HepG2 (cell line): ENCODE data around the gene MXRA7. TPM values are rescaled to one million over a fixed set of nuclear protein-coding genes. Genes with fewer than 3 reads are reported as not detected.
A peak's percentile ranks its signal among the peaks of the same experiment; 100 is the strongest.

Experiments
- ATRX ChIP-seq: sonication (generic); formaldehyde crosslinking; IDR thresholded peaks from 2 replicates; pipeline ENCODE4 v1.4.0; 2020; ENCODE audit warnings: missing genetic modification reagents, borderline replicate concordance
- CEBPB ChIP-seq: IDR thresholded peaks from 2 replicates; pipeline ENCODE4 v1.6.1; 2011; ENCODE audit warnings: low read depth, low read length, improper control_type of control experiment, borderline replicate concordance
- ETV6 ChIP-seq: sonication (generic); formaldehyde crosslinking; conservative IDR thresholded peaks from 2 replicates; pipeline ENCODE4 v1.4.0; 2020; ENCODE audit warnings: missing genetic modification reagents
- FOXJ3 ChIP-seq: sonication (generic); formaldehyde crosslinking; IDR thresholded peaks from 2 replicates; pipeline ENCODE4 v1.4.0; 2020; ENCODE audit warnings: missing genetic modification reagents, mild to moderate bottlenecking, borderline replicate concordance
- GPN1 ChIP-seq: sonication (generic); formaldehyde crosslinking; IDR thresholded peaks from 2 replicates; pipeline ENCODE4 v1.5.1; 2020; ENCODE audit warnings: missing genetic modification reagents, borderline replicate concordance
- KAT8 ChIP-seq: IDR thresholded peaks from 2 replicates; pipeline ENCODE4 v1.6.1; 2016; ENCODE audit warnings: missing genetic modification reagents, missing compliant biosample characterization
- POLR2A ChIP-seq, 2 experiments: IDR thresholded peaks; 2 replicates each; pipeline ENCODE4 v1.6.1; 2011; ENCODE audit warnings: low read depth in 2 of 2, low read length in 2 of 2, mild to moderate bottlenecking in 1 of 2, moderate library complexity in 1 of 2; ENCODE audit not compliant: insufficient read depth in 1 of 2
- SPEN ChIP-seq: sonication (generic); formaldehyde crosslinking; IDR thresholded peaks from 2 replicates; pipeline ENCODE4 v1.5.1; 2020; ENCODE audit warnings: low read depth, mild to moderate bottlenecking, missing genetic modification reagents
- TBX3 ChIP-seq: fragments of 450-650 bp; IDR thresholded peaks from 2 replicates; pipeline ENCODE4 v1.6.1; 2017; ENCODE audit warnings: antibody characterized with exemption, mild to moderate bottlenecking, inconsistent platforms, borderline replicate concordance
- ZBTB7A ChIP-seq: sonication (generic); formaldehyde crosslinking; IDR thresholded peaks from 2 replicates; pipeline ENCODE4 v1.8.0; 2022; ENCODE audit warnings: mild to moderate bottlenecking, missing genetic modification reagents
- ZNF652 ChIP-seq: IDR thresholded peaks from 2 replicates; pipeline ENCODE4 v1.6.1; 2016; ENCODE audit warnings: low read depth, borderline replicate concordance
- ZNF674 ChIP-seq: sonication (generic); formaldehyde crosslinking; IDR thresholded peaks from 2 replicates; pipeline ENCODE4 v1.5.0; 2020; ENCODE audit warnings: low read depth, mild to moderate bottlenecking, missing genetic modification reagents
- polyA plus RNA-seq, 8 experiments: library from polyadenylated mRNA; depleted of rRNA in 3 of 8; stranded (reverse) in 7 of 8; unstranded in 1 of 8; fragments of >200 nt; fragmentation: Illumina TruSeq in 4 of 8; extraction: Trizol in 4 of 8; gene quantifications; 2 replicates each; pipeline versions ENCODE4 v1.2.1 to v1.2.3, GENCODE V29; 2011 to 2016; ENCODE audit warnings: low read depth in 4 of 8, missing spikeins in 1 of 8, mixed read lengths in 1 of 8; ENCODE audit not compliant: insufficient read depth in 1 of 8
- total RNA-seq, 5 experiments: library from RNA; depleted of rRNA; stranded (reverse); fragments of >200 nt; fragmentation: Illumina TruSeq; extraction: Trizol; gene quantifications; 2 replicates each; pipeline ENCODE4 v1.2.3, GENCODE V29; 2016; ENCODE audit warnings: low read depth in 1 of 5
- TF ChIP-seq, protein P1 (sequence below): IDR thresholded peaks from 2 replicates; pipeline ENCODE4 v1.4.0; 2020; ENCODE audit warnings: mild to moderate bottlenecking, missing genetic modification reagents
- TF ChIP-seq, protein P2 (sequence below): sonication (generic); formaldehyde crosslinking; IDR thresholded peaks from 2 replicates; pipeline ENCODE4 v1.5.1; 2020; ENCODE audit warnings: missing genetic modification reagents, mild to moderate bottlenecking, borderline replicate concordance
- TF ChIP-seq, protein P3 (sequence below): sonication (generic); formaldehyde crosslinking; IDR thresholded peaks from 2 replicates; pipeline ENCODE4 v1.4.0; 2020; ENCODE audit warnings: missing genetic modification reagents; ENCODE audit errors: not compliant biosample characterization
- TF ChIP-seq, protein P4 (sequence below): sonication (generic); formaldehyde crosslinking; IDR thresholded peaks from 2 replicates; pipeline ENCODE4 v1.5.0; 2020; ENCODE audit warnings: mild to moderate bottlenecking, low read depth, missing genetic modification reagents, borderline replicate concordance
- TF ChIP-seq, protein P5 (sequence below): sonication (generic); formaldehyde crosslinking; IDR thresholded peaks from 2 replicates; pipeline ENCODE4 v1.5.1; 2020; ENCODE audit warnings: mild to moderate bottlenecking, missing genetic modification reagents, moderate library complexity

MXRA7 gene
- total and polyA plus RNA-seq, 2 of the 13 experiments (the other 11 are each of a cell fraction or from before 2014, with no cell fraction given): 44.8 to 112 TPM

DNA sequence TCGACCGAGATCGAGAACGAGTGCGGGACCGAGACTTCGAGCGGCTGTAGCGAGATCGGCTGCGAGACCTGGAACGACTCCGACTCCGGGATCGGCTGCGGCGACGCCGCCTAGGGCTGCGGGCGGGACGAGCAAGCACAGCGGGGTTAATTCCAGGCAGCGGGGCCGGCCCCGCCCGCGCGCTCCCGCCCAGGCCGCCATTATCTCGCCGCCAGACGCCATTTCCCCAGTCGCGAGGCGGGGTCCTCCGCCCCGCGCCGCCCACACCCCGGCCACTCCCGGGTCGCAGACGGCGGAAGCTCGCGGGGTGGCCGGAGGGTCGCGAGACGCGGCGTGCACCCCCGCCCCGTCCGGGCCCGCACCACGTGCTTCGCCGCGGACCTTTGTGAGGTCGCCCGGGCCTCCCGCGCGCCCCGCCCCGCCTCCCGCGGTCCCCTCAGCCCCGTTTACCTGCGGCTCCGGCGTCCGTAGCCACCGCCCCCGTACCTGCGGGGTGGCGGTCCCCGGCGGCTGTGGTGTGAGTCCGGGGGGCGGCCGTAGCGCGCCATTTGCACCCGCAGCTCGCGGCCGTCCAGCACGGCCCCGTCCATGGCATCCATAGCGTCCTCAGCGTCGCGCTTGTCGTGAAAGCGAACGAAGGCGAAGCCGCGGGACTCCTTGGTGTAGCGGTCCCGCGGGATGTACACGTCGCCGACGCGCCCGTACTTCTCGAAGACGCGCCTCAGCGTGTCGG lies 25.8 kb upstream of the MXRA7 start (continued):
- TF ChIP-seq, protein P1, sequence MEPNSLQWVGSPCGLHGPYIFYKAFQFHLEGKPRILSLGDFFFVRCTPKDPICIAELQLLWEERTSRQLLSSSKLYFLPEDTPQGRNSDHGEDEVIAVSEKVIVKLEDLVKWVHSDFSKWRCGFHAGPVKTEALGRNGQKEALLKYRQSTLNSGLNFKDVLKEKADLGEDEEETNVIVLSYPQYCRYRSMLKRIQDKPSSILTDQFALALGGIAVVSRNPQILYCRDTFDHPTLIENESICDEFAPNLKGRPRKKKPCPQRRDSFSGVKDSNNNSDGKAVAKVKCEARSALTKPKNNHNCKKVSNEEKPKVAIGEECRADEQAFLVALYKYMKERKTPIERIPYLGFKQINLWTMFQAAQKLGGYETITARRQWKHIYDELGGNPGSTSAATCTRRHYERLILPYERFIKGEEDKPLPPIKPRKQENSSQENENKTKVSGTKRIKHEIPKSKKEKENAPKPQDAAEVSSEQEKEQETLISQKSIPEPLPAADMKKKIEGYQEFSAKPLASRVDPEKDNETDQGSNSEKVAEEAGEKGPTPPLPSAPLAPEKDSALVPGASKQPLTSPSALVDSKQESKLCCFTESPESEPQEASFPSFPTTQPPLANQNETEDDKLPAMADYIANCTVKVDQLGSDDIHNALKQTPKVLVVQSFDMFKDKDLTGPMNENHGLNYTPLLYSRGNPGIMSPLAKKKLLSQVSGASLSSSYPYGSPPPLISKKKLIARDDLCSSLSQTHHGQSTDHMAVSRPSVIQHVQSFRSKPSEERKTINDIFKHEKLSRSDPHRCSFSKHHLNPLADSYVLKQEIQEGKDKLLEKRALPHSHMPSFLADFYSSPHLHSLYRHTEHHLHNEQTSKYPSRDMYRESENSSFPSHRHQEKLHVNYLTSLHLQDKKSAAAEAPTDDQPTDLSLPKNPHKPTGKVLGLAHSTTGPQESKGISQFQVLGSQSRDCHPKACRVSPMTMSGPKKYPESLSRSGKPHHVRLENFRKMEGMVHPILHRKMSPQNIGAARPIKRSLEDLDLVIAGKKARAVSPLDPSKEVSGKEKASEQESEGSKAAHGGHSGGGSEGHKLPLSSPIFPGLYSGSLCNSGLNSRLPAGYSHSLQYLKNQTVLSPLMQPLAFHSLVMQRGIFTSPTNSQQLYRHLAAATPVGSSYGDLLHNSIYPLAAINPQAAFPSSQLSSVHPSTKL (CRISPR knock-in tag): no peak
- TF ChIP-seq ATRX (CRISPR knock-in tag) (no peak), SPEN (CRISPR knock-in tag) (no peak; the same call in 1 of the 2 replicates), TBX3 (no peak), CEBPB (no peak), ZNF674 (no peak), ZNF652 (CRISPR knock-in tag) (peak; percentile 55; the same call in 1 of the 2 replicates), FOXJ3 (CRISPR knock-in tag) (no peak), ZBTB7A (CRISPR knock-in tag) (no peak), POLR2A (IDR thresholded peaks at IDR 0.05; ENCODE audit: insufficient read depth in 1 of 2, low read depth in 2 of 2, low read length in 2 of 2) (peak; percentile 54 to 64; a peak in 3 of 4 replicates), KAT8 (peak; percentile 37), ETV6 (no peak), GPN1 (CRISPR knock-in tag) (no peak; the same call in 1 of the 2 replicates)
- TF ChIP-seq, protein P2, sequence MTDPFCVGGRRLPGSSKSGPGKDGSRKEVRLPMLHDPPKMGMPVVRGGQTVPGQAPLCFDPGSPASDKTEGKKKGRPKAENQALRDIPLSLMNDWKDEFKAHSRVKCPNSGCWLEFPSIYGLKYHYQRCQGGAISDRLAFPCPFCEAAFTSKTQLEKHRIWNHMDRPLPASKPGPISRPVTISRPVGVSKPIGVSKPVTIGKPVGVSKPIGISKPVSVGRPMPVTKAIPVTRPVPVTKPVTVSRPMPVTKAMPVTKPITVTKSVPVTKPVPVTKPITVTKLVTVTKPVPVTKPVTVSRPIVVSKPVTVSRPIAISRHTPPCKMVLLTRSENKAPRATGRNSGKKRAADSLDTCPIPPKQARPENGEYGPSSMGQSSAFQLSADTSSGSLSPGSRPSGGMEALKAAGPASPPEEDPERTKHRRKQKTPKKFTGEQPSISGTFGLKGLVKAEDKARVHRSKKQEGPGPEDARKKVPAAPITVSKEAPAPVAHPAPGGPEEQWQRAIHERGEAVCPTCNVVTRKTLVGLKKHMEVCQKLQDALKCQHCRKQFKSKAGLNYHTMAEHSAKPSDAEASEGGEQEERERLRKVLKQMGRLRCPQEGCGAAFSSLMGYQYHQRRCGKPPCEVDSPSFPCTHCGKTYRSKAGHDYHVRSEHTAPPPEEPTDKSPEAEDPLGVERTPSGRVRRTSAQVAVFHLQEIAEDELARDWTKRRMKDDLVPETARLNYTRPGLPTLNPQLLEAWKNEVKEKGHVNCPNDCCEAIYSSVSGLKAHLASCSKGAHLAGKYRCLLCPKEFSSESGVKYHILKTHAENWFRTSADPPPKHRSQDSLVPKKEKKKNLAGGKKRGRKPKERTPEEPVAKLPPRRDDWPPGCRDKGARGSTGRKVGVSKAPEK (CRISPR knock-in tag): no peak
- TF ChIP-seq, protein P3, sequence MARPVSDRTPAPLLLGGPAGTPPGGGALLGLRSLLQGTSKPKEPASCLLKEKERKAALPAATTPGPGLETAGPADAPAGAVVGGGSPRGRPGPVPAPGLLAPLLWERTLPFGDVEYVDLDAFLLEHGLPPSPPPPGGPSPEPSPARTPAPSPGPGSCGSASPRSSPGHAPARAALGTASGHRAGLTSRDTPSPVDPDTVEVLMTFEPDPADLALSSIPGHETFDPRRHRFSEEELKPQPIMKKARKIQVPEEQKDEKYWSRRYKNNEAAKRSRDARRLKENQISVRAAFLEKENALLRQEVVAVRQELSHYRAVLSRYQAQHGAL: no peak
- TF ChIP-seq, protein P4, sequence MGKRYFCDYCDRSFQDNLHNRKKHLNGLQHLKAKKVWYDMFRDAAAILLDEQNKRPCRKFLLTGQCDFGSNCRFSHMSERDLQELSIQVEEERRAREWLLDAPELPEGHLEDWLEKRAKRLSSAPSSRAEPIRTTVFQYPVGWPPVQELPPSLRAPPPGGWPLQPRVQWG: no peak
- TF ChIP-seq, protein P5, sequence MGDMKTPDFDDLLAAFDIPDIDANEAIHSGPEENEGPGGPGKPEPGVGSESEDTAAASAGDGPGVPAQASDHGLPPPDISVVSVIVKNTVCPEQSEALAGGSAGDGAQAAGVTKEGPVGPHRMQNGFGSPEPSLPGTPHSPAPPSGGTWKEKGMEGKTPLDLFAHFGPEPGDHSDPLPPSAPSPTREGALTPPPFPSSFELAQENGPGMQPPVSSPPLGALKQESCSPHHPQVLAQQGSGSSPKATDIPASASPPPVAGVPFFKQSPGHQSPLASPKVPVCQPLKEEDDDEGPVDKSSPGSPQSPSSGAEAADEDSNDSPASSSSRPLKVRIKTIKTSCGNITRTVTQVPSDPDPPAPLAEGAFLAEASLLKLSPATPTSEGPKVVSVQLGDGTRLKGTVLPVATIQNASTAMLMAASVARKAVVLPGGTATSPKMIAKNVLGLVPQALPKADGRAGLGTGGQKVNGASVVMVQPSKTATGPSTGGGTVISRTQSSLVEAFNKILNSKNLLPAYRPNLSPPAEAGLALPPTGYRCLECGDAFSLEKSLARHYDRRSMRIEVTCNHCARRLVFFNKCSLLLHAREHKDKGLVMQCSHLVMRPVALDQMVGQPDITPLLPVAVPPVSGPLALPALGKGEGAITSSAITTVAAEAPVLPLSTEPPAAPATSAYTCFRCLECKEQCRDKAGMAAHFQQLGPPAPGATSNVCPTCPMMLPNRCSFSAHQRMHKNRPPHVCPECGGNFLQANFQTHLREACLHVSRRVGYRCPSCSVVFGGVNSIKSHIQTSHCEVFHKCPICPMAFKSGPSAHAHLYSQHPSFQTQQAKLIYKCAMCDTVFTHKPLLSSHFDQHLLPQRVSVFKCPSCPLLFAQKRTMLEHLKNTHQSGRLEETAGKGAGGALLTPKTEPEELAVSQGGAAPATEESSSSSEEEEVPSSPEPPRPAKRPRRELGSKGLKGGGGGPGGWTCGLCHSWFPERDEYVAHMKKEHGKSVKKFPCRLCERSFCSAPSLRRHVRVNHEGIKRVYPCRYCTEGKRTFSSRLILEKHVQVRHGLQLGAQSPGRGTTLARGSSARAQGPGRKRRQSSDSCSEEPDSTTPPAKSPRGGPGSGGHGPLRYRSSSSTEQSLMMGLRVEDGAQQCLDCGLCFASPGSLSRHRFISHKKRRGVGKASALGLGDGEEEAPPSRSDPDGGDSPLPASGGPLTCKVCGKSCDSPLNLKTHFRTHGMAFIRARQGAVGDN (CRISPR knock-in tag): peak; percentile 53; the same call in 1 of the 2 replicates
